HG03175 (cell line): ENCODE measurements around the gene CLSTN3.
"Not testable (repeated sequence)": the region's sequence is repeated elsewhere in the genome, so short reads cannot be mapped to it uniquely, and the experiment has no call there.

Experiments used
- ATAC-seq: cut with Tn5 transposase; IDR thresholded peaks from one replicate; pipeline ENCODE4 v1.9.1; 2021; ENCODE audit warnings: mild to moderate bottlenecking, moderate library complexity; ENCODE audit not compliant: unreplicated experiment

The CLSTN3 gene

DNA sequence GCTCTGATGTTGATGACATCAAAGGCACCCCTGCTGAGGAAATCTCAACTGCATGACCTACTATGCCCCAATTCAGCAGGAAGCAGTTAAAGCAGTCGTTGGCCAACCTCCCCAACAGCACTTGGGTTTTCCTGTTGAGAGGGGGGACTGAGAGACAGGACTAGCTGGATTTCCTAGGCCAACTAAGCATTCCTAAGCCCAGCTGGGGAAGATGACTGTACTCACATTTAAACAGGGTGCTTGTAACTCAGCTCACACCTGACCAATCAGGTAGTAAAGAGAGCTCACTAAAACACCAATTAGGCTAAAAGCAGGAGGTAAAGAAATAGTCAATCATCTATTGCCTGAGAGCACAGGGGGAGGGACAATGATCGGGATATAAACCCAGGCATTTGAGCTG, 55.9 kb downstream of the CLSTN3 start:
- not testable (repeated sequence) for ATAC-seq

DNA sequence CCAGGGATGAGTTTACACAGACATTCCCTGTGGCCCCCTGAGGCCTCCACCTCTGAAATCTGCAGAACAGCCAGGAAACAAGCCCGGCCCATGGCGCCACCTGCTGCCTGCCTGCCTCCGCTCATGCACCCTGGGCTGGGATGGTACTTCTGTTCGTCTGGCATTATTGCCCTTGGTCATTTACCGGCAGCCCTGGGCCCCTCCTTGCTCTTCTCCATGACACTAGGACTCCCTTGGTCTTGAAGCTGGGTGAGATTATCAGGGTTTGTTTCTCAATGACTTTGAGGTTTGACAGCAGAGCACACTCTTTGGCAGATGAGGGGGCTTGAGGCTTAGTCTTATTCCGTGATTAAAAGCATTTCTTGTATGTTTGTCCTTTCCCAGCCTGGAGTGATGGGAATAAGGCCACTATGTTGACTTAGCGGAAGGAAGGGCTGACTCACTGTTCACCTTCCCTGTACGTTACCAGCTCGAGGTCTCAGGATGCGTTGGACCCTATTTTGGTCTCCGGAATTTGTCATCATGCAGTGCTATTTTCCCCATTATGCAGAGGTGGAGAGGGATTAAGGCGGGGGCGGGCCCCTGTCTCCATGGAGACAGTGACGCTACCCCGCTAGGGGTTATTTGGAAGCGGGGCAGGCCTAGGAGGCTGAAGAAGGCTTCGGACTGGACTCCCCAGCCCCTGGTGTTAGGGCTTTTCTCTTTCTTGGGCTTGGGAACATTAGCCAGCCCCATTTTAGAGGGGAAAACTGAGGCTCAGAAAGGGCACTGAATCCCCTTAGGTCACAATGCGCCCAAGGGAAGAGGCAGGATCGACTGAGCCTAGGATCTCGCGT, 58.6 kb downstream of the CLSTN3 start:
- peak; percentile 52 for ATAC-seq

DNA sequence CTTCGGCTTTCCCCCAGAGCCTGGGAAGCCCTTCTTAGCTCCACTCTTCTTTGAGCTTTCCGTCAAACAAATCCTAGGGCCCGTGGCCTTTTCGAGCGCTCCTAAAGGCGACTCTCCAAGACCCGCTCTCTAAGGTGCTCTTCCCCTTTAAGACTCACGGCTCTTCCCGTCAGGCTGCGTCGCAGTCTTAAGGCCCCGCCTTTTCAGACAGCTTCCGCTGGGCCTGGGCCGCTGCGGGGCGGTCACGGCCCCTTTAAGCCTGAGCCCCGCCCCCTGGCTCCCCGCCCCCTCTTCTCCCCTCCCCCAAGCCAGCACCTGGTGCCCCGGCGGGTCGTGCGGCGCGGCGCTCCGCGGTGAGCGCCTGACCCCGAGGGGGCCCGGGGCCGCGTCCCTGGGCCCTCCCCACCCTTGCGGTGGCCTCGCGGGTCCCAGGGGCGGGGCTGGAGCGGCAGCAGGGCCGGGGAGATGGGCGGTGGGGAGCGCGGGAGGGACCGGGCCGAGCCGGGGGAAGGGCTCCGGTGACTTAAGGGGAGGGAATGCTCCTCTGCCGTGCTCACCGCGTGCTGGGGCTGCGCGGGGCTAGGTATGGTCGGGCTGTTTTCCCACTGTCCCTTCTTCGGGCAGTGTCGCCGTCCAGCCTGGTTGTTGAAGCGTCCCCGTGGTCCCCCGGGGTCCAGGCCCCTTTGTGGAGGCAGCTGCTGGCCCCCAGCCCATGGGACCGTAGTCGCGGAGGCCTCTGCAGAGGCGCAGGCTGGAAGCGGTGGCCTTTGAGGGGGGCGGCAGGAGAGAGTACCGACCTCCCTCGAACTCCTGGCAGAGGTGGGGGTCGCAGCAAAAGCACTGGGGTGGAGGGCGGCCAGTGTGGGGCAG, 59.5 kb downstream of the CLSTN3 start, which contains the start of gene PEX5:
Gene PEX5 (plus strand): TSS at position 289 of the 870 bp plus-strand sequence. CDS start 692 bp downstream, outside the sequence.
- ATAC-seq, result peak; percentile 93

DNA sequence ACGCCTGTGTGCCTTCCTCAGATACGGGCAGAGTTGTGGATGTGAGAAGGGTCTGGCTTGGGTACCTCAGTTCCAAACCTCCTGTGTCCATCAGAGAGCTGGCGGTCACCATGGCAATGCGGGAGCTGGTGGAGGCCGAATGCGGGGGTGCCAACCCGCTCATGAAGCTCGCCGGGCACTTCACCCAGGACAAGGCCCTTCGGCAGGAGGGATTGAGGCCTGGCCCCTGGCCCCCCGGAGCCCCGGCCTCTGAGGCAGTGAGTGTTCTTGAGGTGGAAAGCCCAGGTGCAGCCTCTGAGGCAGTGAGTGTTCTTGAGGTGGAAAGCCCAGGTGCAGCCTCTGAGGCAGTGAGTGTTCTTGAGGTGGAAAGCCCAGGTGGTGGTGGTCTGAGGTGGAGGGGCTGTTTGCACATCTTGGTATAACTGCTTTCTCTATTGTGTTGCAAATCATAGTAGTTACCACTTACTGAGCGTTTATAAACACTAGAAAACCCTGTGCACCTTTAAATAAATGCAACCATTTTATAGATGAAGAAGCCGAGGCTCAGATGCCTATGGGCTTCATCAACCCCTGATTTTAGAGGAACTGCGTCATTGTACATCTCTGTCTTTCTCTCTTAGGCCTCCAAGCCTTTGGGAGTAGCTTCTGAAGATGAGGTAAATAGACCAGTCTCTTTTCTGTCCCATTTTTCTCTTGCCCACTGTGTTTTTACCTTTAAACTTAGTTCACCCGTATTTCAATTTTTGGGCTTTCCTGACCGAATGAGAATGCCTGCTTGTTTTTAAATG, 60.3 kb downstream of the CLSTN3 start:
- no peak for ATAC-seq

DNA sequence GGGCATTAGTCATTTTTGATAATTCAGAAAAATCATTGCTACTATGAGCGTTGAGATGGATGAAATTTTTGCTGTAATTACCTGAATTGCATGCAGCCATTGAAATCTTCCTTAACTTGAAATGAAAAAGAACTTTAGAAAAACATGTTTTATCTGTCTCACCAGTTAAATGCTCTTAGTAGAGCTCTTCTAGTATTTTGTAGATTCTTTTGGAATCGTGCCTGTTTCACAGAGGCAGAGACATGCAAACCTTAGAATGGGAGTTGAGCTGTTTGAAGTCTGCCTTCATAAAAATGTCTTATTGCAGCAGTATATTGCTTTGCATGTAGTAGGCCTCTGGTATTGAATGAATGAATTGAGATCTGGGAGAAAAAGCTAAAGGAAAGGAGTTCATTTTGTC, 63.5 kb downstream of the CLSTN3 start:
- ATAC-seq, result no peak

DNA sequence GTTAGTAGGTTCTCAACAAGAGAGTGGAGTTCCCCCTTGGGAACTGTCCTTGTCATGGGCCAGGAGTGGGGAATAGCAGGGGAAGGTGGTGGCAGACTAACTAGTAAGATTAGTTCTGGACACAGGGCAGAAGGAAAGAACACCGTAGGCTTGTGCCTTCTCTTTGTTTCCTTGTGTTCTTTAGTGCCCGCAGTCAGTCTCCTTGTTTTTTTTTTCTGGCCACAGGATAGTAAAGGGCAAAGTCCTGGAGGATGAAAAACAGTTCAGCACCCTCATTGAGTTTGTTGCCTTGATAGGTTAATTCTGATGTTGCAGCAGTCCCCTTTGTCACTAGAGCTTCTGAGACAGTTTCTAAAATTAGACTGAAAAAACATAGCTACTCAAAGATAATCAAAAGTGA, 67.7 kb downstream of the CLSTN3 start:
- no peak for ATAC-seq

DNA sequence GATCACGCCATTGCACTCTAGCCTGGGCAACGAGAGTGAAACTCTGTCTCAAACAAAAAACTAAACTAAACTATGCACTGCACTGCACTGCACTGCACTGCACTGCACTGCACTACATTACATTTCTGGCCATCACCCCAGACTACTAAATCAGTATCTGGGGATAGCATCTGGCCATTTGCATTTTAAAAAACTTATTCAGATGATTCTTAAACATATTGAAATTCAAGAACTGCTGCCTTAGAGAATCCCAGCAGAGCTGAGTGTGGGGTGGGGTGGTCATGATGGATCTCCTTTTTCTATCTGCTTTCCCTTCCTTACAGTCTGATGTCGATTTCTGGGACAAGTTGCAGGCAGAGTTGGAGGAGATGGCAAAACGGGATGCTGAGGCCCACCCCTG, 72.9 kb downstream of the CLSTN3 start:
- no peak for ATAC-seq

DNA sequence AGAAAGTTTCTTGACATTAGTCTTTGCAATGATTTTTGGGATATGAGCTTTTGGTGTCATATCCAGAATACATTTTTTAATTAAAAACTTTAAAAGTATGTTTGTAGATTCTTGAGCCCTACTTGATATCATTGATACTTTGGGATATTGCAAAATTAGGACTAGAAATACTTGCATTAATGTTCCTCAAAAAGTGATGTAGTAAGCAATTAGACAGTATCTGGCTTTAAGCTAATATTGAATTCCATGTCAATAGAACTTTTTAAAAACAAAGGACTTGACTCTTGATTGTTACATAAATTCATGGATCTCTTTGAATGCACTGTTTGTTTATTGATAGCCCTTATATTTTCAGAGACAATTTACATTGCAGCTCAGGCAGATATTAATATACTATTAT, 74.9 kb downstream of the CLSTN3 start:
- ATAC-seq, result no peak

DNA sequence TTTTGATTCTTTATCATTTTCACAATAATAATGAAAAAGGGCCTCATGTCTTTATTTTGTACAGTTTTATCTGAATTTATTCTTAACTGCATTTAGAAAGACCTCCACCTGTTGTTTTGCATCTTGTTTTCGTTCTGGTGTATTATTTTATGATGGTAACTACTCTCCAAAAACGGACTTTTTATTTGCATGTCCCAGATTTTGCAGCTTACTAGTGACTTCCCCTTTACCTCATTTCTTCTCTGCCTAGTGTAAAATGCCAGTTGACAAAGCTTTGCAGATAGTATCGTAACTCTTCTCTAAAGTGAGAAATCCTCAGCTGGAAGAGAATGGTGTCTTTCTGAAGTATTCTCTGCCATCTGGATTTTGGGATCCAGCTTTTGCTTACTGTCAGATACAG, 76.5 kb downstream of the CLSTN3 start:
- no peak for ATAC-seq

DNA sequence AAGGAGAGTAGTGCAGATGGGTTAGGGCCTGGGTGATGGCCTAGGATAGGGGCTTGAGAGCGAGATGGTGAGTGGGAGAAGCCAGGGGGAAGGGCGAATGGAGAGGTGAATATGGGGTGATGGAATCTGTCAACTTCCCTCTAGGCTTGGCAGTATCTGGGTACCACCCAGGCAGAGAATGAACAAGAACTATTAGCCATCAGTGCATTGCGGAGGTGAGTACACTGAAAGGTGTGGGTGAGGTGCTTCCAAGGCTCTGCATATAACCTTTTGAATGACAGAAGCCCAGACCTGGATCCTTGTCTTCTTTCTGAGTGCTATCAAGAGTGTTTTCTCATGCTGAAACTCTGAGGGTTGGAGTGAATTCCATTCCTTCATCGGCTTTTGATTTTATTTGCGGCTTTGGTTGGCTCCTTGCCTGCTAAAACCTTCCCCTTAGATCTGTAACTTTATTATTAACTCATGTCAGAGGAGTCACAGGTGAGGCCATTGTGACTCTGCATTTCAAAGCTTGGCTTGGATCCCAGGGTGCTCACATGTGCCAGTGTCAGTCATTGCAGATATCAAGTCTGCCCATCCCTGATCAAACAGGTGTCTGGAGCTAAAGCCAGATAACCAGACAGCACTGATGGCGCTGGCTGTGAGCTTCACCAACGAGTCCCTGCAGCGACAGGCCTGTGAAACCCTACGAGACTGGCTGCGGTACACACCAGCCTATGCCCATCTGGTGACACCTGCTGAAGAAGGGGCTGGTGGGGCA, 77.9 kb downstream of the CLSTN3 start:
- ATAC-seq, result no peak
